Naive thymus-derived CD8-positive, alpha-beta T cell (primary cell): Measurements from ENCODE around the gene MBD2. TPM values are rescaled to one million over a fixed set of nuclear protein-coding genes. Genes with fewer than 3 reads are reported as not detected.

ENCODE experiments used
- ATAC-seq, 2 donors: fragments of 150-1000 bp; cut with Tn5 transposase in 1 of 2; sonication (Bioruptor Pico), chemical (Tn5 transposase) in 1 of 2; 1 replicate in 1 of 2; 2 replicates in 1 of 2; pipeline ENCODE4 v1.10.0; 2021; ENCODE audit warnings: mild to moderate bottlenecking in 2 of 2, moderate library complexity in 2 of 2
- POLR2A ChIA-PET: fragments of 350-600 bp; sonication (Branson Sonifier 250); formaldehyde crosslinking; loops from one replicate; lab custom pipeline; 2021; ENCODE audit warnings: antibody characterized with exemption; lab: Charles Lee
- DNase-seq, 10 donors: peaks; one replicate each; pipeline versions ENCODE4 v3.0.0 to v3.0.0-alpha.2; 2020 to 2022
- H3K27ac Mint-ChIP-seq, 10 donors: one replicate each; pipeline ENCODE4 v1.8.0; 2020 to 2022; ENCODE audit warnings: mild to moderate bottlenecking in 10 of 10, mixed read lengths in 10 of 10, moderate library complexity in 4 of 10, inconsistent platforms in 1 of 10
- H3K27me3 Mint-ChIP-seq, 5 donors: one replicate each; pipeline ENCODE4 v1.8.0; 2021 to 2022; ENCODE audit warnings: mixed read lengths in 5 of 5
- H3K36me3 Mint-ChIP-seq, 3 donors: one replicate each; pipeline ENCODE4 v1.8.0; 2020 to 2022; ENCODE audit warnings: mixed read lengths in 3 of 3, mild to moderate bottlenecking in 2 of 3, inconsistent platforms in 1 of 3
- H3K4me1 Mint-ChIP-seq, 4 donors: one replicate each; pipeline ENCODE4 v1.8.0; 2021 to 2022; ENCODE audit warnings: mixed read lengths in 4 of 4
- H3K4me3 Mint-ChIP-seq, 10 donors: one replicate each; pipeline ENCODE4 v1.8.0; 2020 to 2022; ENCODE audit warnings: mild to moderate bottlenecking in 10 of 10, mixed read lengths in 10 of 10, moderate library complexity in 6 of 10, inconsistent platforms in 1 of 10
- H3K9me3 Mint-ChIP-seq, 9 donors: one replicate each; pipeline ENCODE4 v1.8.0; 2020 to 2022; ENCODE audit warnings: mixed read lengths in 9 of 9, mild to moderate bottlenecking in 3 of 9, inconsistent platforms in 1 of 9, moderate library complexity in 1 of 9
- polyA plus RNA-seq, 3 donors: library from polyadenylated mRNA; unstranded; fragments of 300-500 nt; fragmentation: Illumina TruSeq; gene quantifications; one replicate each; pipeline ENCODE4 v1.2.3, GENCODE V29; 2021
- total RNA-seq, 8 experiments: library from RNA in 2 of 8; stranded (reverse) in 2 of 8; gene quantifications; one replicate each; pipeline ENCODE4 v1.2.3 and lab custom pipeline; 2021 to 2026

MBD2 gene
- total and polyA plus RNA-seq, 5 experiments from 2014 or later: 6.3 to 85.1 (median 21.1) TPM

DNA sequence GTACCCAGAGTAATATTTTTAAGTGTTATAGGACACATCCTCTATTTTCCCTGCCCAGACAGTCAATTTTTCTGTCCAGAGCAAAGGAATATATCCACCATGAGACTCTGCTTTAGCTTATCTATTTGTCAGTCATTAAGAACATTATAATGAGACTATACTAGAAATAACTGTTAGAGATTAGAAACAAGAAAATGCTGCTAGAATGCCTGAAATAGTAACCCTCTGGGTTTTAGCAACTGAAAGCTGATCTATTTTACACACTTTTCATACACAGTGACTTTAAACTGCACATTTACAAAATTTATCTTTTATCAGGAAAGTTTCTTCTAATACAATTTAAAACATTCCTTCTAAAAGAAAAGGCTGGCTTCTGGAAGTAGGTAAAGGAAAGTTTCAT, 39.6 kb downstream of the MBD2 start:
- Mint-ChIP-seq H3K4me3 (no peak overlapping the region), H3K4me1 (peaks cover 0 to 6% (median 3%) of the 10 kb centered on the region in 4 donors), H3K27ac (no peak overlapping the region), H3K36me3 (peaks cover 5 to 35% (median 5%) of the 10 kb centered on the region in 3 donors), H3K27me3 (no peaks in the 10 kb centered on the region), H3K9me3 (no peaks in the 10 kb centered on the region)
- ATAC-seq: no peak
- no peak for DNase-seq
- POLR2A ChIA-PET: no interaction called here

GRCh38 chr18:54183390-54183789, 41.1 kb downstream of the MBD2 start:
- H3K36me3 Mint-ChIP-seq: peaks cover 5 to 32% (median 5%) of the 10 kb centered on the region in 3 donors
- POLR2A ChIA-PET: no interaction called here
- no peaks in the 10 kb centered on the region for H3K27me3 Mint-ChIP-seq
- H3K4me1 Mint-ChIP-seq: peaks cover 0 to 6% (median 3%) of the 10 kb centered on the region in 4 donors
- no peak for ATAC-seq
- no peak for DNase-seq
- no peak overlapping the region for H3K4me3 Mint-ChIP-seq
- H3K9me3 Mint-ChIP-seq: no peaks in the 10 kb centered on the region
- no peak overlapping the region for H3K27ac Mint-ChIP-seq

DNA sequence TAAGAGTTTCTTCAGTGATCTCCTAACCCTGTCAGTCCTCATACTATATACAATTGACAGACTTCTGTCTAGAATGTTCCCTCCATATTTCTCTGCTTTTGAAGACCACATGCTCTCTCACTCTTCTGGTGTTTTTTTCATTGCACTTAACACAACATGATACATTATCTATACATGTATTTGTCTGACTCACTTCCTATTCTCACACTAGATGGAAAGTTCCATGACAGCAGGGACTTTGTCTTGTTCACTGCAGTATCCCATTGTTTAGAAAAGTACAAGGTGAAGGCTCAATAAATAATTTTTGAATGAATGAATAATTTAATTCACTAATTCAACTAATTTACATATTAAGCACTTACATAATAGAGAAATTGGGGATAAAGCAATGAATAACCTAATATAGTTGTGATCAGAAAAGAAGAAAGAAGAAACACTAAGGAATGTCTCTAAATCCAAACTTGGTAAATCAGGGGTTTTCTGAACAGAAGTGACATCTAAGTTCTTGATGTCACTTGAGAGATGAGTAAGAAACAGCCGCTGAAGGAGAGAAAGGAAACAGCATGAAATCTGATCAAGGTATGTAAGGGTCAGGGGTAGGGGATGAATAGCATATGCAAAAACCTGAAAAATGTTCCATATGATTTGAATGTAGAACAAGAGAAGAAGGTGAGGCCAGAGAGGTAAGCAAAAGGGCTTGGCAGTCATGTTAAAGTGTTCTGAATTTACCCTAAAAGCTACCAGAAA, 42.4 kb downstream of the MBD2 start:
- H3K27me3 Mint-ChIP-seq: no peaks in the 10 kb centered on the region
- no peak overlapping the region for H3K4me3 Mint-ChIP-seq
- POLR2A ChIA-PET: no interaction called here
- ATAC-seq (no peak), DNase-seq (no peak)
- H3K9me3 Mint-ChIP-seq: no peaks in the 10 kb centered on the region
- H3K4me1 Mint-ChIP-seq: peaks cover 0 to 8% (median 1%) of the 10 kb centered on the region in 4 donors
- peaks cover 2 to 34% (median 5%) of the 10 kb centered on the region in 3 donors for H3K36me3 Mint-ChIP-seq
- no peak overlapping the region for H3K27ac Mint-ChIP-seq

DNA sequence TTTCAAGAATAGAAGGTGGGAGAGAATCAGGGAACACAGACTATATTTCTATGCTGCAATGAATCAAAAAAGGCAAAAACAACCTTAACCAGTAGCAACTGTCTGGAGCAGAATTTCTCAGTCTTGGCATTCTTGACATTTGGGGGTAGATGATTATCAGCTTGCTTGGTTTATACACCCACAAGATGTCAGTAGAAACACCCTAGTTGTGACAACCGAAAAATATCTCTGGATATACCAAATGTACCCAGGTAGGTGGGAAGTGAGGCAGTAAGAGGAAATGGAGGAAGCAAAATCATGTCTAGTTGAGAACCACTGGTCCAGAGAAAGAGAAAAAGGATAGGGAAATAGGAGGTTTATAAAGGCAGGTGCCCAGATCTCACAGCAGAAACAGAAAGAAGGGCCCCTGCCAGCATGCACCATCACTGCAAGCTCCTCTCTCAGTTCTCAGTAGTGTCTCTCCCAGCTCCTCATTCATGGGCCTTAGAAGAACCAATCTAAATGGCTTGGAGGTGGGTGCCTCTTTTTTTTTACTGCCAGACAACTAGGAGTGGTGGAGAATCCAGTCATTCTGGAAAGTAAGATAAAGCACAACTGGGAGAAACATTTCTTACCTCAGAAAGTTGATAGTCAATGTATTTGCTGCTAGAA, 50.4 kb downstream of the MBD2 start:
- Mint-ChIP-seq H3K27ac (peak overlapping the region in 6 of 10 donors; percentile 36 to 83 (median 63)), H3K4me3 (no peak overlapping the region), H3K27me3 (no peaks in the 10 kb centered on the region), H3K4me1 (peaks cover 13 to 31% (median 20%) of the 10 kb centered on the region in 4 donors), H3K36me3 (peaks cover 0 to 67% (median 7%) of the 10 kb centered on the region in 3 donors), H3K9me3 (no peaks in the 10 kb centered on the region)
- POLR2A ChIA-PET: no interaction called here
- no peak for ATAC-seq
- DNase-seq: no peak

DNA sequence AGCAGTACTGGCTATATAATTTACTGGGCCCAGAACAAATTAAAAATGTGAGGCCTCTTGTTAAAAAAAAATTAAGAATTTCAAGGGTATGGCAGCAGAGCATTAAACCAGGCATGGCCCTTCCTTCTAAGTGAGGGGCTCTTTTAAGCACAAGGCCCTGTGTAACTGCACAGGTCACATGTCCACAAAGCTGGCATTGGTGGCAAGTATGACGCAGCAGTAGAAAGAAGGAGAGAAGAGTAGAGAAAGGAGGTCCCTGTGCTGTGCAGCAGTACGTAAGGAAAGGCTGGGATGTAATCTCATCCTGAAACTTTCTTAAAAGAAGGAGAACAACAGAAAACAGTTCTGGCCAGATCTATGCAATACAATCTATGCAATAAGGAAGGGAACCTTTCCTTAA, 51.2 kb downstream of the MBD2 start:
- Mint-ChIP-seq H3K36me3 (peaks cover 0 to 65% (median 7%) of the 10 kb centered on the region in 3 donors), H3K27ac (peak overlapping the region in 5 of 10 donors; percentile 8 to 66 (median 36)), H3K4me1 (peaks cover 13 to 32% (median 20%) of the 10 kb centered on the region in 4 donors), H3K9me3 (no peaks in the 10 kb centered on the region), H3K27me3 (no peaks in the 10 kb centered on the region), H3K4me3 (no peak overlapping the region)
- no peak for ATAC-seq
- POLR2A ChIA-PET: no interaction called here
- DNase-seq: no peak

- H3K9me3 Mint-ChIP-seq: no peaks in the 10 kb centered on the region
- no peak for ATAC-seq
- POLR2A ChIA-PET: interaction anchor here (0.9 kb wide), 1 partner anchor 19 kb away, joined by 3 read pairs; no protein-coding TSS in a partner anchor
Measured at GRCh38 chr18:54169431-54170403, 54.8 kb downstream of the MBD2 start.

GRCh38 chr18:54165450-54165849, 59.0 kb downstream of the MBD2 start:
- Mint-ChIP-seq H3K4me1 (peaks cover 0 to 9% (median 1%) of the 10 kb centered on the region in 4 donors), H3K27me3 (no peaks in the 10 kb centered on the region), H3K27ac (peak overlapping the region in 4 of 10 donors; percentile 25 to 81 (median 70)), H3K4me3 (no peak overlapping the region), H3K36me3 (peaks cover 4 to 81% (median 27%) of the 10 kb centered on the region in 3 donors), H3K9me3 (no peaks in the 10 kb centered on the region)
- no peak for ATAC-seq
- POLR2A ChIA-PET: no interaction called here
- no peak for DNase-seq

More at GRCh38 chr18:54169431-54170403, 54.8 kb downstream of the MBD2 start:
- peaks cover 0 to 70% (median 7%) of the 10 kb centered on the region in 3 donors for H3K36me3 Mint-ChIP-seq
- peak overlapping the region in 2 of 10 donors; percentile 8 to 52 for H3K27ac Mint-ChIP-seq
- H3K4me3 Mint-ChIP-seq: no peak overlapping the region
- H3K4me1 Mint-ChIP-seq: peaks cover 6 to 15% (median 8%) of the 10 kb centered on the region in 4 donors
- DNase-seq: no peak
- H3K27me3 Mint-ChIP-seq: no peaks in the 10 kb centered on the region

DNA sequence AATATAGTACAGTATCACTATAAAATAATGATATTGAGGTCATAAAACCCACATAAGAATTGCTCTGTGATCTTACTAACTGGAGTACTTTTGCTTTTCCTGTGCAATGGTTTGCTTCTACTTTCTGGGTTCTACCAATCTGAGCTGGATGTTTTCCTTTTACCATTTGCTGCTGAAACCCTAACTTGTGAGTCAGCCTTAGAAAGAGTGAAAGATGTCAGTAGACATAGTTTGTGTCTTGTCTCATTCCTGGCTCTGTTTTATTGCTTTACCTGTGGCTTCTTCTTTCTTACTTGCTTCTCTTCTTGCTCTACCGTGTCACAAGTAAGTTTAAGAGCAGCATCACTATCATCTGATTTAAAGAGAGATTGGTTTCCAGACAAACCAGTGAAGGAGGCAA, 61.0 kb downstream of the MBD2 start:
- POLR2A ChIA-PET: no interaction called here
- Mint-ChIP-seq H3K36me3 (peaks cover 4 to 92% (median 42%) of the 10 kb centered on the region in 3 donors), H3K9me3 (no peaks in the 10 kb centered on the region), H3K27me3 (no peaks in the 10 kb centered on the region), H3K4me1 (peaks cover 0 to 2% (median 0%) of the 10 kb centered on the region in 4 donors), H3K4me3 (no peak overlapping the region), H3K27ac (peak overlapping the region in 2 of 10 donors; percentile 6 to 12)
- no peak for ATAC-seq
- no peak for DNase-seq

- Mint-ChIP-seq H3K27me3 (no peaks in the 10 kb centered on the region), H3K4me3 (no peak overlapping the region), H3K27ac (no peak overlapping the region), H3K9me3 (no peaks in the 10 kb centered on the region), H3K36me3 (peaks cover 9 to 98% (median 51%) of the 10 kb centered on the region in 3 donors), H3K4me1 (peaks cover 0 to 6% (median 0%) of the 10 kb centered on the region in 4 donors)
- POLR2A ChIA-PET: interaction anchor here (0.5 kb wide), 1 partner anchor 33 kb away, joined by 3 read pairs; no protein-coding TSS in a partner anchor
- DNase-seq: no peak
- ATAC-seq: no peak
Measured at GRCh38 chr18:54162431-54162830, 62.0 kb downstream of the MBD2 start.

DNA sequence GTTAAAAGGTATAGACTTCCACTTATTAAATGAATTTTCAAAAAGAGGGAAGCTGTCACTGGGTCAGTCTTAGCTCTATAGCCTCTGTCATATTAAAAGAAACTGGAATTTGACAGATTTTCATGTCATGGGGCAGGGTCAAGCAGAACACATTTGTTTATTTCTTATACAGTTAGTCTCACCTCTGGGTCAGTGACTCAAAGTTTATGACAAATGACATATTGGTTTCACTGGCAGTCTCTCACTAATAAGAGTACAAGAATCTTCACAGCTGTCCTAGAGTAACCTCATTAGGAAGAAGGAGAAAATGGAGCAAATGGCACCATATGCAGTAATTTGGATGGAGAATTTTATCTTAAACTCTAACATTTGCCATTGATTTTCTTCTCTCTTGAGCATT, 63.2 kb downstream of the MBD2 start:
- POLR2A ChIA-PET: interaction anchor here (1.0 kb wide), 1 partner anchor 62 kb away, joined by 3 read pairs; no protein-coding TSS in a partner anchor

GRCh38 chr18:54159906-54160305, 64.6 kb downstream of the MBD2 start:
- H3K27me3 Mint-ChIP-seq: no peaks in the 10 kb centered on the region
- H3K4me3 Mint-ChIP-seq: no peak overlapping the region
- ATAC-seq: no peak
- POLR2A ChIA-PET: no interaction called here
- H3K36me3 Mint-ChIP-seq: peaks cover 9 to 98% (median 64%) of the 10 kb centered on the region in 3 donors
- DNase-seq: no peak
- H3K9me3 Mint-ChIP-seq: no peaks in the 10 kb centered on the region
- H3K27ac Mint-ChIP-seq: peak overlapping the region in 1 of 10 donors; percentile 21
- peaks cover 0 to 6% (median 0%) of the 10 kb centered on the region in 4 donors for H3K4me1 Mint-ChIP-seq

More for the DNA sequence above, 63.2 kb downstream of the MBD2 start:
- no peak for ATAC-seq
- Mint-ChIP-seq H3K27ac (no peak overlapping the region), H3K4me1 (peaks cover 0 to 6% (median 0%) of the 10 kb centered on the region in 4 donors), H3K4me3 (no peak overlapping the region), H3K9me3 (no peaks in the 10 kb centered on the region), H3K27me3 (no peaks in the 10 kb centered on the region), H3K36me3 (peaks cover 9 to 98% (median 57%) of the 10 kb centered on the region in 3 donors)
- DNase-seq: no peak
